ENCODE data around the gene NKD1.

- TF ChIP-seq POLR2AphosphoS5 (IDR thresholded peaks at IDR 0.05; ENCODE audit: insufficient read depth in 1 of 2, low read depth in 1 of 2) (no peak), CTCF (IDR thresholded peaks at IDR 0.05) (no peak)
These were observed 14.9 kb upstream of the NKD1 start for GRCh38 chr16:50533317-50533716.

Measured in vagina (tissue), 2 donors.